Subcutaneous abdominal adipose tissue (tissue), 5 donors: ENCODE measurements around the gene WDR45B.

Experiments
- H3K27ac ChIP-seq: one replicate; pipeline ENCODE4 v1.7.0; 2013; ENCODE audit warnings: low read depth, mild to moderate bottlenecking, inconsistent platforms, low read length, moderate library complexity
- H3K27me3 ChIP-seq, 5 donors: one replicate each; pipeline ENCODE4 v1.7.0; 2013; ENCODE audit warnings: low read length in 5 of 5, inconsistent platforms in 1 of 5; ENCODE audit not compliant: control insufficient read depth in 5 of 5, insufficient read depth in 4 of 5
- H3K36me3 ChIP-seq, 5 donors: one replicate each; pipeline ENCODE4 v1.7.0; 2013; ENCODE audit warnings: low read length in 5 of 5; ENCODE audit not compliant: control insufficient read depth in 5 of 5, insufficient read depth in 5 of 5
- H3K4me1 ChIP-seq, 5 donors: one replicate each; pipeline ENCODE4 v1.7.0; 2013; ENCODE audit warnings: low read length in 5 of 5, mild to moderate bottlenecking in 3 of 5, moderate library complexity in 1 of 5; ENCODE audit not compliant: control insufficient read depth in 5 of 5, insufficient read depth in 5 of 5
- H3K4me3 ChIP-seq, 5 donors: one replicate each; pipeline ENCODE4 v1.7.0; 2013; ENCODE audit warnings: low read length in 5 of 5, low read depth in 1 of 5
- H3K9ac ChIP-seq, 5 donors: one replicate each; pipeline ENCODE4 v1.7.0; 2013; ENCODE audit warnings: low read length in 5 of 5, mild to moderate bottlenecking in 4 of 5, moderate library complexity in 3 of 5
- H3K9me3 ChIP-seq, 5 donors: one replicate each; pipeline ENCODE4 v1.7.0; 2013; ENCODE audit warnings: low read length in 5 of 5; ENCODE audit not compliant: control insufficient read depth in 5 of 5
- donor health status: healthy.
- donor health status: healthy.
- donor health status: healthy.
- donor health status: healthy.
- donor health status: healthy.

WDR45B gene

DNA sequence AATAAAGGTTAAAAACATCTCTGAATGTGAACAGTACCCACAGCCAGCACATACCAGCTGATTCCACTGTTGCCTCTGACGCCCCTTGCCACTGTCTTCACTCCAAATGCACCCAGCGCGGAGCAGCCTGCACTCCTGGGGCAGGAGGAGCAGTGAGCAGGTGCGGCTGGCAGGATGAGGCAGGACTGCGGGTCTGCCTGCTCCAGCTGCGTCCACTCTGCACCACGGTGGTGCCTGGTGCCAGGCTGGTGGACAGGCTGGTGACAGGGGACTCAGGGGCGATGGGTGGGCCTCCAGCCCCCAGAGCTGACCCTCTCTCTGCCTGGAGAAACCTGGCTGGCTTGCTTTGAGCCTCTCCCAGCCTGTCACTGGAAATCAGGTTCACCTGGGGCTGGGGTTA, 40.8 kb upstream of the WDR45B start:
- no peak overlapping the region for H3K27ac ChIP-seq
- no peaks in the 10 kb centered on the region for H3K27me3 ChIP-seq
- H3K4me3 ChIP-seq = no peak overlapping the region
- H3K9ac ChIP-seq = no peak overlapping the region
- no peaks in the 10 kb centered on the region for H3K4me1 ChIP-seq
- H3K9me3 ChIP-seq = peaks cover 0 to under 1% (median 0%) of the 10 kb centered on the region in 5 donors
- peaks cover 0 to 16% (median 9%) of the 10 kb centered on the region in 5 donors for H3K36me3 ChIP-seq

DNA sequence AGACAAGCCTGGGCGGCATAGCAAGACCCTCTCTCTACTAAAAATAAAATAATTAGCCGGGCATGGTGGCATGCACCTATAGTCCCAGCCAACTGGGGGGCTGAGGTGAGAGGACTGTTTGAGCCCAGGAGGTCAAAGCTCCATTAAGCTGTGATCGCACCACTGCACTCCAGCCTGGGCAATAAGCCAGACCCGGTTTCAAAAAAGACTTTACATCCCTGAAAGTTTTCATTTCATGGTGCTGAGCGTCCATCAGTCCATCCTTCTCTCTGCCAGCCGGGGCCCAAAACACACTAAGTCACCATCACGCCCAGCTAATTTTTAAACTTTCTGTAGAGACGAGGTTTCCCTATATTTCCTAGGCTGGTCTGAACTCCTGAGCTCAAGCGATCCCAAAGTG, 39.6 kb upstream of the WDR45B start:
- no peak overlapping the region for H3K9ac ChIP-seq
- H3K27ac ChIP-seq = no peak overlapping the region

GRCh38 chr17:82687375-82687861, 39.2 kb upstream of the WDR45B start:
- no peaks in the 10 kb centered on the region for H3K4me1 ChIP-seq
- no peaks in the 10 kb centered on the region for H3K9me3 ChIP-seq
- no peak overlapping the region for H3K4me3 ChIP-seq
- H3K27ac ChIP-seq = no peak overlapping the region
- no peaks in the 10 kb centered on the region for H3K27me3 ChIP-seq
- peaks cover 0 to 16% (median 9%) of the 10 kb centered on the region in 5 donors for H3K36me3 ChIP-seq
- no peak overlapping the region for H3K9ac ChIP-seq

More for the DNA sequence above, 39.6 kb upstream of the WDR45B start:
- Histone ChIP-seq H3K4me3 (no peak overlapping the region), H3K9me3 (no peaks in the 10 kb centered on the region), H3K27me3 (no peaks in the 10 kb centered on the region), H3K36me3 (peaks cover 0 to 16% (median 9%) of the 10 kb centered on the region in 5 donors), H3K4me1 (no peaks in the 10 kb centered on the region)

DNA sequence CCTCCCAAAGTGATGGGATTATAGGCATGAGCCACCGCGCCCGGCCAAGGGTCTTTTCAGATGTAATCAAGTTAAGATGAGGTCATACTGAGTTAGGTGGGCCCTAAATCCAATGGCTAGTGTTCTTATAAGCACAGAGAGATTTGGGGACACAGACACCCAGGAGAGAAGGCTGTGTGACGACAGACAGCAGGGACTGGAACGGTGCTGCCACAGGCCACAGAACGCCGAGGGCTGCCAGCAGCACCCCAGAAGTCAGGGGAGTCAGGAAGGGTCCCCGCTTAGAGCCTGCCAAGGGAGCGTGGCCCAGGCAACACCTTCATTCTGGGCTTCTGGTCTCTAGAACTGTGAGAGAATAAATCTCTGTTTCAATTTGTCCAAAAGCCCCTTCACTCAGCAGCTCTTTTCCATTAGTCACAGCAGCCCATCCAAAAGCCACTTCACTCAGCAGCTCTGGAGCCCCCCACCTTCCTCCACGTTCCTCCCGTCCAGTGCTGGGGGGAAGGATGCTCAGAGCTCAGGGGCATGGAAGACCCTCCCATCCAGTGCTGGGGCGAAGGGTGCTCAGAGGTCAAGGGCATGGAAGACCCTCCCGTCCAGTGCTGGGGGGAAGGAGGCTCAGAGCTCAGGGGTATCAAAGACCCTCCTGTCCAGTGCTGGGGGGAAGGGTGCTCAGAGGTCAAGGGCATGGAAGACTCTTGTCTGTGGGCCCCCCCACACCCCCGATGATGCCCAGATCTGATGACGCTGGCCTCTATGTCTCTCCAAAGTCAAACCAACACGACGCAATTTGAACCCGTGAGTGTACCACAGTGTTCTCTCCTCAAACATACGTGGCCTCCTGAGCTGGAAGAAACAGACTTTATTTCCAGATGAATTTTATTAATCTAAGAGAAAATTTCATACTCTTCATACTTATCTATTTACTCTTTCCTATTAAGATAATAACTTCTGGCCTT, 38.4 kb upstream of the WDR45B start:
- no peak overlapping the region for H3K4me3 ChIP-seq
- peaks cover 0 to 14% (median 8%) of the 10 kb centered on the region in 5 donors for H3K36me3 ChIP-seq
- no peak overlapping the region for H3K27ac ChIP-seq
- no peaks in the 10 kb centered on the region for H3K4me1 ChIP-seq
- no peak overlapping the region for H3K9ac ChIP-seq
- H3K27me3 ChIP-seq = no peaks in the 10 kb centered on the region
- H3K9me3 ChIP-seq = peaks cover 0 to 3% (median 0%) of the 10 kb centered on the region in 5 donors

DNA sequence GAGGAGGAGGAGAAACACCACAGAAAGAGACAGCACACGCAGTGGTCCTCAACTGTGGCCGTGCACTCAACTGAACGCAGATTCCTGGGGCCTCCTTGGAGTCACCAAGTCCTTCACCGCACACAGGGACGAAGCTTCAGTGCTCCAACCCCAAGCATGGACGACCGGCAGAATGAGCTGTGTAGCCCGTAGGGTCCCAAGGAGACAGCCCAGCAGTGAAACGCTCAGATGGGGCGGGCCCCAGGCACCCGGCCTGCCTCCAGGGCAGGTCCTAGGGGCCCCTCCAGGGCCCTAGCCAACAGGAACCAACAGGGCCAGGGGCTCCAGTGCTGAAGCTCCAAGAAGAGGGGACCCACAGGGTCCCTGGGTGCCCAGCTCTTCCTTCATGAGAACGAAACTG, 37.0 kb upstream of the WDR45B start:
- Histone ChIP-seq H3K27ac (no peak overlapping the region), H3K4me1 (no peaks in the 10 kb centered on the region), H3K9me3 (peaks cover 0 to 7% (median 4%) of the 10 kb centered on the region in 5 donors), H3K4me3 (no peak overlapping the region), H3K9ac (no peak overlapping the region), H3K36me3 (peaks cover 0 to 3% (median 3%) of the 10 kb centered on the region in 5 donors), H3K27me3 (no peaks in the 10 kb centered on the region)

DNA sequence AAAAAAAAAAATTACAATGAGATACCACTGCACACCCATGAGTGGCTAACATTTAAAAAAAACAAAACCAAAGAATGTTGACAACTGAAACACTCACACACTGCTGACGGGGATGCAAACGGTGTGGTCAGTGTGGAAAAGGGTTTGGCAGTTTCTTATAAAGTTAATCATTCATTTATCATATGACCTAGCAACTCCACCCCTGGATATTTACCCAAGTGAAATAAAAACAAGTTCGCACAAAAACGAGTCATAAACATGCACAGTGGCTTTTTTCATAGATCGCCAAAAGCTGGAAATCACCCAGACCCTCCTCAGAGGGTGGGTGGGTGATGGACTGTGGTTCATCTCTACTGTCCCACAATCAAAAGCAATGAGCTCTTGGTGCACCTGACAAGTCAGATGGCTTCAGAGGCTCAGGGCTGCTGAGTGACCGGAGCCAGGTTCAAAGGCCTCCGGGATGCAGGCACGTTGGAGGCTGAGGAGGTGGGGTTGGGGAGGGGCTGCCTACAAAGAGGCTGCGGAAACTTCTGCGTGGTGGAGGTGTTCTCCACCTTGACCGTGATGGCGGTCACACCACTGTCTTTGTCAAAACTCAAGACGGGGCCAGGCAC, 36.1 kb upstream of the WDR45B start:
- Histone ChIP-seq H3K4me3 (no peak overlapping the region), H3K9ac (no peak overlapping the region), H3K36me3 (no peaks in the 10 kb centered on the region), H3K27me3 (no peaks in the 10 kb centered on the region), H3K27ac (no peak overlapping the region), H3K9me3 (peaks cover 0 to 7% (median 4%) of the 10 kb centered on the region in 5 donors), H3K4me1 (no peaks in the 10 kb centered on the region)

DNA sequence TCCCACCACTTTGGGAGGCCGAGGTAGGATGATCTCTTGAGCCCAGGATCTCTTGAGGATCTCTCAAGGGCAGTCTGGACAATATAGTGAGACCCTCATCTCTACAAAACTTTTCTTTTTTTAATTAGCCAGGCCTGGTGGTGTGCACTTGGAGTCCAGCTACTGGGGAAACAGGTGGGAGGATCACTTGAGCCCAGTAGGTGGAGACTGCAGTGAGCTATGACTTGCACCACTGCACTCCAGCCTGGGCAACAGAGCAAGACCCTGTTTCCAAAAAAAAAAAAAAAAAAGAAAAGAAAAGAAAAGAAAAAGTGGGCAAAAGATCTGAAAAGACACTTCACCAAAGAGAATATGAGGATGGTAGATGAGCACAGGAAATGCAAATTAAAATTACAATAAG, 35.3 kb upstream of the WDR45B start:
- Histone ChIP-seq H3K9ac (no peak overlapping the region), H3K4me3 (no peak overlapping the region), H3K27ac (no peak overlapping the region), H3K36me3 (no peaks in the 10 kb centered on the region), H3K27me3 (no peaks in the 10 kb centered on the region), H3K9me3 (peaks cover 0 to 7% (median 4%) of the 10 kb centered on the region in 5 donors), H3K4me1 (no peaks in the 10 kb centered on the region)

GRCh38 chr17:82681547-82681946, 33.3 kb upstream of the WDR45B start:
- Histone ChIP-seq H3K36me3 (no peaks in the 10 kb centered on the region), H3K9me3 (peaks cover 0 to 7% (median 4%) of the 10 kb centered on the region in 5 donors), H3K4me1 (no peaks in the 10 kb centered on the region), H3K4me3 (no peak overlapping the region), H3K27ac (no peak overlapping the region), H3K9ac (no peak overlapping the region), H3K27me3 (no peaks in the 10 kb centered on the region)

- Histone ChIP-seq H3K4me1 (peaks cover 0 to 7% (median 0%) of the 10 kb centered on the region in 5 donors), H3K9ac (no peak overlapping the region), H3K27ac (no peak overlapping the region), H3K4me3 (no peak overlapping the region), H3K27me3 (no peaks in the 10 kb centered on the region), H3K9me3 (peaks cover 0 to 7% (median 4%) of the 10 kb centered on the region in 5 donors), H3K36me3 (no peaks in the 10 kb centered on the region)
Measured at GRCh38 chr17:82679586-82680465, 31.6 kb upstream of the WDR45B start.
